Activated CD8-positive, alpha-beta memory T cell treated with anti-CD3 and anti-CD28 coated beads, Interleukin-2, amount 50 U/mL, for 48 hours (primary cell): ENCODE results near the gene VAMP8.
"Not testable (repeated sequence)": the region's sequence is repeated elsewhere in the genome, so short reads cannot be mapped to it uniquely, and the experiment has no call there.

Source experiments
- DNase-seq: peaks from one replicate; pipeline ENCODE4 v3.0.0-alpha.2; 2020

VAMP8 gene

GRCh38 chr2:85600951-85601770, 23.8 kb downstream of the VAMP8 start:
- DNase-seq: no peak

DNA sequence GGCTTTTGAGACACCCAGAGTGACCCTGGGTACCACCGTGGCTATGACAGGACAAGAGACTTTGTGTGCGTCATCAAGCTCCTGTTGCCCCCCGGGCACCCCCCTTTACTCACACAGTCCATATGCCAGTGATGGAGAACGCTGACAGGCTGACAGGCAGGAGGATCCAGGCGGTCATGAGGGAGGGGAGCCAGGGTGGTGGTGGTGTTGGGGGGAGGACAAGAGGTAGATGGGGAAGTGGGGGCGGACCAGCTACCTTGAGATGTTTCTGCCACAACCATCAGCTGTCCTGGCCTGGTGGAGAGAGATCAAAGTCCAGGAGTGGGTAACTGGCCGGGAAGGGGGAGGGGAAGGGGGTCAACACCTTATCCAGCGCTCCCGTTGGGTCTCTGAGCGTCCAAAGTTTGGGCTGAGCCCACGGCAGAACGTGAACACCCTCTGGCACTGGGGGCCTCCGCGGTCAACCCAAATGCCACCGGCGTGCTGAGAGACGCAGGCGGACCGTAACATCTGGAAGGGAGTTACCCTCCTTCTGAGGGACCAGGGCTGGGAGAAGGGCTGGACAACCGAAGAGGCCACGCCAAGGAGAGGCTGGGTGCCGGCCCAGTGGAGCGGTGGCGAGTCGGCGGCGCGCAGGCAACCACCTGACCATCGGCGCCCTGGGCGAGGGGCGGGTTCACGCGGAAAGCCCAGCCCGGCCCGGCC, 24.5 kb downstream of the VAMP8 start:
- no peak for DNase-seq

DNA sequence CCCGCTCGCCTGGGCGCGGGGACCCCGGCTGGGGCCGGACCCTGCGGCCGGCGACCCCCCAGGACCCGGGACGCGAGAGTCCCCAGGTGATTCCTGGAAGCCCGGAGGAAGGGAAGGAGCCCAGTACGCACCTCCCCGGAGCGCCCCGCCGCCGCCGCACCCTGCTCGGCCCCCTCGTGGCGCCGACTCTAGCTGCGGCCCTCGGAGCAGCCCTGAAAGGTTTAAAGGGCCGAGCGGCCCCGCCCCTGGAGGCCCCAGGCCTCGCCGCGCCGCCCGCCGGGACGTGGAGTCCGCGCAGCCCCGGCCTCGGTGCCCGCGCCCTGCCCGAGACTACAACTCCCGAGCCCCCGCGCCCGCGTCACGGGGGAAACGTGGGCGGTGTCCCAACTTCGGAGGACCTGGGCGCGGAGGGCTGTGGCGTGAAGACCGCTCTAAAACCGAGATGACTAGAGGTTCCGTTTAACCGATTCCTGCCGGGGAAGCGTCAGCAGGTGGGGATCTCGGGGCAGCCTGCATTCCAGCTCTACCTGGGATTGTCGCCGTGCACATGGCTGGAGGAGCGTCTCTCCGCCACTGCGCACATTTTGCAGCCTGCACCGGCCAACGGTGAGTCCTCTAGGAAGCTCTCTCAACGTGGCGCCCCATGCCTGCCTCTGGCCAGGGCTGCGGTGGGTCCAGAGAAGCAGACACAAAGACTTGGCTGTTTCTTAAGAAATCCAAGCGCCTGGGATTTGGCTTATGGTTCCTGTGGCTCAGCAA, 25.3 kb downstream of the VAMP8 start, which contains the start of gene TMEM150A:
TSS of gene TMEM150A (minus strand) at position 223 of the 759 bp plus-strand sequence. CDS start 750 bp downstream, outside the sequence.
- peak; percentile 93 for DNase-seq

GRCh38 chr2:85604133-85604444, 26.7 kb downstream of the VAMP8 start:
- not testable (repeated sequence) for DNase-seq

- no peak for DNase-seq
Measured at GRCh38 chr2:85604568-85605339, 27.4 kb downstream of the VAMP8 start.

- no peak for DNase-seq
Measured at GRCh38 chr2:85605406-85606115, 28.2 kb downstream of the VAMP8 start.

DNA sequence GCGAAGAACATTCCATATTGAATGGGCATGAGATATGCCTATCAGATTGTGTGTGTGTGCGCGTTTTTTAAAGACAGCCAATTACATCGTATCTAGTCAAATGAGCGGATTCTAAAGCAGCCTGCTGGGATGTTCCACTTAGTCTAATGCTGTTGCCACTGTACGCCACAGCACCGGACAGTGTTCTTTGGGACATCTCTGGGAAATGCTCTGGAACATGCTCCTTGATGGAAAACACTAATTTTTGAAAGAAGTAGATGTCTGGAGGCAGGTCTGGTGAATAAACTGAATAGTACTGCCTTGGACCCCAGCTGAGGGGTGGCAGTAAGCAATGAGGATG, 28.7 kb downstream of the VAMP8 start:
- no peak for DNase-seq

DNA sequence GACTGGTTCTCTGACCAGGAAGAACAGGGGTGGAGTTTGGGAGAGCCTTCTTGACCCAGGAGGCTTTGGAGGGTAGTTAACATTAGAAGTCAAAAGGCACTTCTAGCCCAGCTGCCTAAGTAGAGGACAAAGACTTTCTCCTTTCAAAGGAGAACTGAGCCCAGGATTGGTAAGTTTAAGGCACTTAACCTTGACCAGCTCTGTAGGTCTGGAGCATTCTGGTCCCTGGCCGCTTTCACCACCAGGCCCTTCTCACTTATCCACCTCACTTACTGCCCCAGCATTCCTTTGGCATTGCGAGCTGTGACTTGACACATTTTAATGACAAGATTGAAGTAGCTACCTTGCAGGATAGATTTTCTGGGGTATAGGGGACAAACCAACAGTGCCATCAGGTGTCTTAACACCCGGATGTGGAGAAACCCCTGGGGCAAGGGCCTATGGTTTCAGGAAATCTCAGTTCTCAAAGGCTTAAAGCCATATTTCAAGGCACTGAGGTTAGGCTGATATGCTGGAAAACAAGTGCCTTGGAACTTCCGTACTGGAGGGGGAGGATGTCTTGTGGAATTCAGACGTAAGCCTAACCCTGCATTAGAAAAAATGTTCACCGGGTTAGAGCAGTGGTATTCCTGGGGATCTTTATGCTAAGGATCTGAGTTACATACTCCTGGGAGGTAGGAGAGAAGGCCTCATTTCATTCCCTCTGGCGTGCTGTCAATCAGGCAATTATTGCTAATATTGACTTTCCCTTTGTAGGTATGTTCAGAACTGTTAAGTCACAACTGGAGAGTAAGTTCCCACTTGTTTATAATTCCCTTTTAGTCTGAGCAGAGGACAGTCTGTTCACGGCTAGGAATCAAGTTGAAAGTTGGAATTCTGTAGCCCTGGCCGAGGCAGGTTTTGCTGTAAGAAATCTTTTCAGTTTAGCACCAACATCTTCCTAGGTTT, 30.2 kb downstream of the VAMP8 start:
- no peak for DNase-seq

DNA sequence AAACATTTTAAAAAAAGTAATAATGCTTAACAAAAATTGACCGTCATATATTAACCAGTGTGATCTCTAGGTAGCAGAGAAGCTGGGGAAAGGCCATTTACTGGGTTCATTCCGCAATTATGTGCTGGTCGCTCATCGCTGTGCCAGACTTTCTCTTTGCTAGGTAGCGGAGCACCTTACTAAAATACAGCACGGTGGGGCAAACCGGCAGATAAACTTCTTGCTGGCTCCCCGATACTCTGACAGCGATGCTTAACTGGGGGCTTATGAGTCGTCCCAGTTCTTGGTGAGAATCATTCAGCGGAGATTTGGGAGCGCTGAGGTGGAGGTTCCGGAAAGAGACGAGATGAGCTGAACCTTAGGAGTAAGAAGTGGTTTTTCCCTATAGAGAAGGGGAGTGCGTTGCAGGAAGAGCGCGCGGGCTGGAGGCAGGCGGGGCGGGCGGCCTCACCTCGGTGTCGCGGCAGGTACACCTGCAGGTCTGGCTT, 33.9 kb downstream of the VAMP8 start:
- DNase-seq: no peak

- peak; percentile 94 for DNase-seq
Measured at GRCh38 chr2:85611705-85612587, 34.6 kb downstream of the VAMP8 start, which contains the start of gene C2orf68. TSS of gene C2orf68 (minus strand) at chr2:85612066. CDS start at chr2:85611984, 82 bp downstream.

DNA sequence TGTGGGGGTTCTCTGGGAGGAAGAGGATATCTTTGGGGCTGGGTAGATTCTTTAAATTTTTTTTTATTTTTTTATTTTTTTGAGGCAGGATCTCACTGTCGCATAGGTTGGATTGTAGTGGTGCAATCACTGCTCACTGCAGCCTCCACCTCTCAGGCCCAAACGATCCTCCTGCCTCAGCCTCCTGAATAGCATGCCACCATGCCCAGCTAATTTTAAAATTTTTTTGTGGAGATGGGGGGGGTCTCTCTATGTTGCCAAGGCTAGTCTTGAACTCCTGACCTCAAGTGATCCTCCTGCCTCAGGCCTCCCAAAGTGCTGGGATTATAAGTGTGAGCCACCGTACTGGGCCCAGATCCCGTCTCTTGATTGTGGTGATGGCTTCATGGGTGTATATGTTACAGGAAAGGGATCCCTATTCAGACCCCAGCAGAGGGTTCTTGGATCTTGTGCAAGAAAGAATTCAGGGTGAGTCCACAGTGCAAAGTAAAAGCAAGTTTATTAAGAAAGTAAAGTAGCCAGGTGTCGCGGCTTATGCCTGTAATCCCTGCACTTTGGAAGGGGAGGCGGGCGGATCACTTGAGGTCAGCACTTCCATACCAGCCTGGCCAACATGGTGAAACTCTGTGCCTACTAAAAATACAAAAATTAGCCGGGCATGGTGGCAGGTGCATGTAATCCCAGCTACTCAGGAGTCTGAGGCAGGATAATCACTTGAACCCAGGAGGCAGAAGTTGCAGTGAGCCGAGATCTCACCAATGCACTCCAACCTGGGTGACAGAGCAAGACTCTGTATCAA, 36.5 kb downstream of the VAMP8 start:
- DNase-seq: no peak

DNA sequence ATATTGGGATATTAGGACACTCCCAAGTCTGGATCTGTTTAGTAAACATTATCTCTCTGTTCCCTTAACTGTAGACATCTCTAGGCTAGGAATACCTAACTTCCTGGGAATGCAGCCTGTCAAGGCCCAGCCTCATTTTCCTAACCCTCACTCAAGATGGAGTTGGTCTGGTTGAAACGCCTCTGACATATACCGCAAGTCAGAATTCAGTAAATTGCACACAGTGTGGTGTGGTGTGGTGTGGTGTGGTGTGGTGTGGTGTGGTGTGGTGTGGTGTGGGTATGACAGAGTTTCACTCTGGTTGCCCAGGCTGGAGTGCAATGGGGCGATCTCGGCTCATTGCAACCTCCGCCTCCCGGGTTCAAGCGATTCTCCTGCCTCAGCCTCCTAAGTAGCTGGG, 37.4 kb downstream of the VAMP8 start:
- DNase-seq: not testable (repeated sequence)

DNA sequence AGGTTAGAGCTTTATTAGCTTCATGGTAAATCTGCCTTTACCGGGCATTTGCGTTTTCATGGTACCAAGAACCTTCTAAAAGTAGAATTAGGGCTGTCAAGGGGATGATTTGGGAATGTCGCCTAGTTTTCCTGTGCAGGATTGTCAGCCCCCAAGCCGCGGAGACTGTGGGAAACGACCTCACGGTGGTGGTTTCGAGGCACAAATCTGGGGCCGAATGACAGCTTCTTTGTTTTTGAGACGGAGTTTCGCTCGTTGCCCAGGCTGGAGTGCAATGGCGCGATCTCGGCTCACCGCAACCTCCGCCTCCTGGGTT, 38.0 kb downstream of the VAMP8 start:
- no peak for DNase-seq

- not testable (repeated sequence) for DNase-seq
Measured at GRCh38 chr2:85617723-85618122, 40.3 kb downstream of the VAMP8 start.

GRCh38 chr2:85619617-85620016, 42.2 kb downstream of the VAMP8 start:
- no peak for DNase-seq

- DNase-seq: no peak
Measured at GRCh38 chr2:85621338-85621737, 44.0 kb downstream of the VAMP8 start.

DNA sequence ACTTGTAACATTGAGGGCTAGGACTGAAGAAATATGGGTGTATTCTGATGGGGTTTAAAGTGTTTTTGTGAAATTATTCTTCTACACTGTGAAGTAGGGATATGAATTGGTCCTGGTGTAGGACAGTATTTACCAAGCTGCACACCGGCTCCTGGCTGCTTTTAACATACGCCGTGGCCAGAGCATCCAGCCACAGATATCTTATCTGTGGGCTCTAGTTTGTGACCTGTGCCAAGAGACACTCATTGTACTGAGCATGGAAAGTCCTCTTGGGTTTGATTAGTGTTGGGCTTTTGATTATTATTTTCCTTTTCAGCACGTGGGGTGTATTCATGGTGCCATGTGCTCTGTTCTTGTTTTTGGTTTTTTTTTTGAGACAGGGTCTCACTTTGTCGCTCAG, 46.6 kb downstream of the VAMP8 start:
- DNase-seq: no peak

DNA sequence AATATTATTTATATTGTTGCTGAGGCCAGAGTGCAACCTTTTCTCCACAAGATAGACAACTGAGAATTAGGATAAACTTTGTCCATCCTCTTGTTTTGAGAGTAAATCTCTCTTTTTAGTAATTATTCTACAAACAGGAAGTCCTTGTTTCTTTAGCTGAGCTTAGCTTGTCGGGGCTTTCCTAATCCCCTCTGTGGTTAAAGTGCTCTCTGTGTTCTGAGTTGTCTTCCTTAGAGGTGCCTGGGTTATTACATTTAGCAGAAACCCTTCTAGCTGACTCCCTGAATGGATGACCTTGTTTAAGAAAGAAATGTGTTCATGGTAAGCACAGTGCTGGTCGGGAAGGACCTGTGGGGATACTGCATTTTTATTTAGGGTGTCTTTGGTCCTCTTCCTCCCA, 51.3 kb downstream of the VAMP8 start:
- DNase-seq: no peak

- DNase-seq: no peak
Measured at GRCh38 chr2:85631316-85631715, 53.9 kb downstream of the VAMP8 start.
